Thymus (tissue), 11 donors: ENCODE data around the gene SLC22A17. TPM values are rescaled to one million over a fixed set of nuclear protein-coding genes. Genes with fewer than 3 reads are reported as not detected.
"Not testable (repeated sequence)": the region's sequence is repeated elsewhere in the genome, so short reads cannot be mapped to it uniquely, and the experiment has no call there.

Experiments used
- DNase-seq, 9 donors: peaks; one replicate each; pipeline ENCODE4 v3.0.0-alpha.2; 2013; ENCODE audit warnings: low spot score in 9 of 9, low read depth in 6 of 9, missing footprints in 1 of 9
- H3K27ac ChIP-seq, 2 donors: one replicate each; pipeline ENCODE4 v1.5.1; 2013; ENCODE audit warnings: control low read depth in 1 of 2, low read depth in 1 of 2, low read length in 1 of 2, mild to moderate bottlenecking in 1 of 2, moderate library complexity in 1 of 2
- H3K27me3 ChIP-seq, 2 donors: one replicate each; pipeline ENCODE4 v1.5.1; 2013; ENCODE audit warnings: low read length in 1 of 2; ENCODE audit not compliant: control insufficient read depth in 2 of 2, insufficient read depth in 1 of 2
- H3K36me3 ChIP-seq, 2 donors: one replicate each; pipeline ENCODE4 v1.5.1; 2013; ENCODE audit warnings: low read length in 1 of 2, mild to moderate bottlenecking in 1 of 2, moderate library complexity in 1 of 2; ENCODE audit not compliant: control insufficient read depth in 2 of 2, insufficient read depth in 2 of 2
- H3K4me1 ChIP-seq, 2 donors: one replicate each; pipeline ENCODE4 v1.5.1; 2013; ENCODE audit warnings: low read length in 2 of 2; ENCODE audit not compliant: control insufficient read depth in 2 of 2, insufficient read depth in 2 of 2
- H3K4me3 ChIP-seq, 2 donors: one replicate each; pipeline ENCODE4 v1.5.1; 2013; ENCODE audit warnings: low read length in 2 of 2, control low read depth in 1 of 2, mild to moderate bottlenecking in 1 of 2
- H3K9me3 ChIP-seq, 2 donors: one replicate each; pipeline ENCODE4 v1.5.1; 2013; ENCODE audit warnings: low read length in 1 of 2, mild to moderate bottlenecking in 1 of 2; ENCODE audit not compliant: control insufficient read depth in 2 of 2, insufficient read depth in 1 of 2
- WGBS: extraction: QIAGEN DNeasy Blood & Tissue Kit; methylation state at CpG from one replicate; pipeline ENCODE4 v1.1.7; 2013; 5-methylcytosine and 5-hydroxymethylcytosine counted together
- polyA plus RNA-seq: library from polyadenylated mRNA; stranded (reverse); fragments of 200-250 nt; gene quantifications from one replicate; pipeline ENCODE4 v1.2.3, GENCODE V29; 2013
- total RNA-seq: library from RNA; stranded (reverse); fragments of 120-200 nt; gene quantifications from one replicate; pipeline ENCODE4 v1.2.4, GENCODE V29; 2013
- donor health status: healthy.

SLC22A17 gene
- total and polyA plus RNA-seq, 2 donors = 1.2 to 6.3 TPM

GRCh38 chr14:23339506-23340268 lies 13.0 kb downstream of the SLC22A17 start:
- H3K4me3 ChIP-seq = no peak overlapping the region
- 91% methylated on average over 1 of the region's 1 CpG for WGBS

DNA sequence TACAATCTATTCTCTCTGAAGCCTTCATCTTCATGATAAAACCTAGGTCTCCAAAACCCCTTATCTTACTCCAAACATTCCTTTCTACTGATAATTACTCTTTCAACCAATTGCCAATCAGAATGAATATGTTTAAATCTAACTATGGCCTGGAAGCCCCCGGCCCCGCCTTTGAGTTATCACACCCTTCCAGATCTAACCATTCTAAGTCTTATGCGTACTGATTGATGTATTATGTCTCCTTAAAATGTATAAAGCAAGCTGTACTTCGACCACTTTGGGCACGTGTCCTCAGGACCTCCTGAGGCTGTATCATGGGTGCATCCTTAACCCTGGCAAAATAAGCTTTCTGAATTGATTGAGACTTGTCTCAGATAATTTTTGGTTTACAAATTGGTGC lies 17.1 kb downstream of the SLC22A17 start:
- no peaks in the 10 kb centered on the region for H3K4me1 ChIP-seq
- H3K27ac ChIP-seq = no peak overlapping the region
- WGBS = 96% methylated on average over 5 of the region's 5 CpGs
- no peaks in the 10 kb centered on the region for H3K36me3 ChIP-seq
- no peak for DNase-seq
- no peaks in the 10 kb centered on the region for H3K9me3 ChIP-seq
- H3K4me3 ChIP-seq = no peak overlapping the region
- H3K27me3 ChIP-seq = peaks cover 0 to under 1% of the 10 kb centered on the region in 2 donors

More at GRCh38 chr14:23339506-23340268, 13.0 kb downstream of the SLC22A17 start:
- DNase-seq = no peak
- H3K9me3 ChIP-seq = no peaks in the 10 kb centered on the region
- no peak overlapping the region for H3K27ac ChIP-seq
- H3K36me3 ChIP-seq = no peaks in the 10 kb centered on the region
- no peaks in the 10 kb centered on the region for H3K27me3 ChIP-seq
- no peaks in the 10 kb centered on the region for H3K4me1 ChIP-seq

DNA sequence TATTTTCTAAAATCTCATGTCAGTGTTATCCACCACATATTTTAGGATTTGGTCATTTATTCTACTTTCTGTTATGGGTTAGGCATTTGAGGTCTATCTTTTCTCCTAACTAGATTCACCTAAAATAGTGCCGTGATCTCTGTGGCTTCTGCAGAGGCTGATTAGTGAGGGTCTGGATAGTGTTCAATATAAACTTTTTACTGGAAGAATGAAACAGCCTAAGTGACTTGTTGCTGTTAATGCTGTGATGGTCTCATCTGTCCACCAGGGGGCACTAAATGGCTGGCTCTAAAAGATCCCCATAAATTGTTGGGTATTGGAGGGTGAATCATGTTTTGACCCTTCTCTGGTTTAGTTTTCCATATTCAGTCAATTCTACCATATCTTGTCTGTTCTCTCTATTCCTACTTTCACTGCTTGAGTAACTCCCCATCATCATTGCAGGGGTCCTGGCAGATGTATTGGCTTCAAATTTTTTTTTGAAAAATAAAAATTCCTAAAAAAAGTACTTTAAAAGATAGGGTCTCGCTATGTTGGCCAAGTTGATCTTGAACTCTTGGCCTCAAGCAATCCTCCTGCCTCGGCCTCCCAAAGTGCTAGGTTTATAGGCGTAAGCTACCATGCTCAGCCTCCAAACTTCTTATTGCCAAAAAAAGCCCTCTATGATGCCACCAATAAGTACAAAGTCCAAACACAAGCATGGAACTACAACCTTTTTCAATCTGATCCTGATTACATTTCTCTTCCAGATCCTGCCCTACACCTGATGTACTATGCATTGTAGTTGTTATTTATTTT lies 24.5 kb downstream of the SLC22A17 start:
- peak in 7 of 9 donors; percentile 50 to 79 (median 65) for DNase-seq
- peaks cover under 1 to 1% of the 10 kb centered on the region in 2 donors for H3K4me1 ChIP-seq
- WGBS = 53% methylated on average over 4 of the region's 4 CpGs
- no peak overlapping the region for H3K4me3 ChIP-seq
- peaks cover 0 to 2% of the 10 kb centered on the region in 2 donors for H3K27me3 ChIP-seq
- H3K27ac ChIP-seq = no peak overlapping the region
- H3K9me3 ChIP-seq = no peaks in the 10 kb centered on the region
- H3K36me3 ChIP-seq = peaks cover 25 to 26% of the 10 kb centered on the region in 2 donors

- WGBS = 96% methylated on average over 13 of the region's 13 CpGs
- Histone ChIP-seq H3K4me3 (no peak overlapping the region), H3K4me1 (peaks cover 7 to 8% of the 10 kb centered on the region in 2 donors), H3K9me3 (no peaks in the 10 kb centered on the region), H3K27ac (no peak overlapping the region), H3K27me3 (peaks cover 0 to 2% of the 10 kb centered on the region in 2 donors), H3K36me3 (peaks cover 29 to 31% of the 10 kb centered on the region in 2 donors)
- DNase-seq = no peak
These were observed 26.0 kb downstream of the SLC22A17 start for GRCh38 chr14:23326491-23327332.

DNA sequence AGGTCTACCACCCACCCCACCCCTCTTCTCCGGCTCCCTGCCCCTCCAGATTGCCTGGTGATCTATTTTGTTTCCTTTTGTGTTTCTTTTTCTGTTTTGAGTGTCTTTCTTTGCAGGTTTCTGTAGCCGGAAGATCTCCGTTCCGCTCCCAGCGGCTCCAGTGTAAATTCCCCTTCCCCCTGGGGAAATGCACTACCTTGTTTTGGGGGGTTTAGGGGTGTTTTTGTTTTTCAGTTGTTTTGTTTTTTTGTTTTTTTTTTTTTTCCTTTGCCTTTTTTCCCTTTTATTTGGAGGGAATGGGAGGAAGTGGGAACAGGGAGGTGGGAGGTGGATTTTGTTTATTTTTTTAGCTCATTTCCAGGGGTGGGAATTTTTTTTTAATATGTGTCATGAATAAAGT lies 26.9 kb downstream of the SLC22A17 start:
- not testable (repeated sequence) for H3K4me1 ChIP-seq, H3K27me3 ChIP-seq, H3K27ac ChIP-seq, H3K9me3 ChIP-seq, H3K4me3 ChIP-seq, DNase-seq
- WGBS = 99% methylated on average over 5 of the region's 5 CpGs
- H3K36me3 ChIP-seq = peaks cover 29 to 31% of the 10 kb centered on the region in 2 donors

GRCh38 chr14:23324993-23325392 lies 27.7 kb downstream of the SLC22A17 start:
- DNase-seq = no peak
- peaks cover 0 to 5% of the 10 kb centered on the region in 2 donors for H3K9me3 ChIP-seq
- H3K4me3 ChIP-seq = no peak overlapping the region
- peaks cover 29 to 31% of the 10 kb centered on the region in 2 donors for H3K36me3 ChIP-seq
- no peak overlapping the region for H3K27ac ChIP-seq
- peaks cover 7 to 16% of the 10 kb centered on the region in 2 donors for H3K4me1 ChIP-seq
- H3K27me3 ChIP-seq = no peaks in the 10 kb centered on the region
- WGBS = 96% methylated on average over 7 of the region's 7 CpGs

- Histone ChIP-seq H3K4me3 (no peak overlapping the region), H3K4me1 (peaks cover 10 to 17% of the 10 kb centered on the region in 2 donors), H3K27ac (no peak overlapping the region), H3K9me3 (peaks cover 0 to 5% of the 10 kb centered on the region in 2 donors), H3K27me3 (no peaks in the 10 kb centered on the region), H3K36me3 (peaks cover 29 to 31% of the 10 kb centered on the region in 2 donors)
- whole genome bisulfite sequencing = 99% methylated on average over 2 of the region's 2 CpGs
- no peak for DNase-seq
These were observed 28.2 kb downstream of the SLC22A17 start for GRCh38 chr14:23324455-23324846.

DNA sequence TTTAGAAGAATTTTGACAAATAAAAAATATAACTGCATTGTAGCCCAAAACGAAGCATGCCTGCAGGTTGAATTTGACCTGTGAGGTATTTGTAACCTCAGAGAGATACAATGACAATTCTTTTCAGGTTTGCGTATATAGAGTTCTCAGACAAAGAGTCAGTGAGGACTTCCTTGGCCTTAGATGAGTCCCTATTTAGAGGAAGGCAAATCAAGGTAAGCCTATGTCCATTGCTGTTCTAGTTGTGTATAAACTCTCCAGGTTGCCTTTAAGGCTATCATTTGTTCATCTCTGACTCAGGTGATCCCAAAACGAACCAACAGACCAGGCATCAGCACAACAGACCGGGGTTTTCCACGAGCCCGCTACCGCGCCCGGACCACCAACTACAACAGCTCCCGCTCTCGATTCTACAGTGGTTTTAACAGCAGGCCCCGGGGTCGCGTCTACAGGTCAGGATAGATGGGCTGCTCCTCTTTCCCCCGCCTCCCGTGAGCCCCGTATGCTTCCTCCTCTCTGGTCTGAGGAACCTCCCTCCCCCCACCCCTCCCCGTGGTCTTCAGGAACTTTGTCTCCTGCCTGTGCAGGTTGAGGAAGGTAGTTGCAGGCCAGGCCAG lies 28.7 kb downstream of the SLC22A17 start:
- Histone ChIP-seq H3K4me1 (peaks cover 10 to 17% of the 10 kb centered on the region in 2 donors), H3K36me3 (peaks cover 29 to 31% of the 10 kb centered on the region in 2 donors), H3K27ac (no peak overlapping the region), H3K4me3 (no peak overlapping the region), H3K9me3 (peaks cover 0 to 5% of the 10 kb centered on the region in 2 donors), H3K27me3 (no peaks in the 10 kb centered on the region)
- DNase-seq = no peak
- 96% methylated on average over 18 of the region's 18 CpGs for WGBS
